Liver (tissue), 9 donors: ENCODE results near the gene RAPGEF4. TPM values are rescaled to one million over a fixed set of nuclear protein-coding genes. Genes with fewer than 3 reads are reported as not detected.

Experiments
- DNase-seq: peaks from one replicate; pipeline ENCODE4 v3.0.0-alpha.2; 2017; ENCODE audit warnings: low spot score
- H3K27ac ChIP-seq, 2 donors: one replicate each; pipeline ENCODE4 v1.7.0; 2013; ENCODE audit warnings: inconsistent platforms in 2 of 2, low read length in 2 of 2, control low read depth in 1 of 2, low read depth in 1 of 2, mild to moderate bottlenecking in 1 of 2
- H3K27me3 ChIP-seq, 4 donors: one replicate each; pipeline versions ENCODE4 v1.6.1 to v1.7.0; 2013; ENCODE audit warnings: low read length in 3 of 4, inconsistent platforms in 1 of 4, mild to moderate bottlenecking in 1 of 4, moderate library complexity in 1 of 4; ENCODE audit not compliant: control insufficient read depth in 4 of 4, insufficient read depth in 4 of 4
- H3K36me3 ChIP-seq, 4 donors: one replicate each; pipeline versions ENCODE4 v1.6.1 to v1.7.0; 2013; ENCODE audit warnings: low read length in 3 of 4, mild to moderate bottlenecking in 3 of 4, low read depth in 1 of 4, moderate library complexity in 1 of 4; ENCODE audit not compliant: control insufficient read depth in 4 of 4, insufficient read depth in 3 of 4
- H3K4me1 ChIP-seq, 4 donors: one replicate each; pipeline versions ENCODE4 v1.6.1 to v1.7.0; 2013; ENCODE audit warnings: low read length in 3 of 4, mild to moderate bottlenecking in 3 of 4, moderate library complexity in 1 of 4; ENCODE audit not compliant: control insufficient read depth in 4 of 4, insufficient read depth in 4 of 4
- H3K4me3 ChIP-seq, 3 donors: one replicate each; pipeline versions ENCODE4 v1.6.1 to v1.7.0; 2013; ENCODE audit warnings: low read length in 3 of 3, control low read depth in 1 of 3, low read depth in 1 of 3, mild to moderate bottlenecking in 1 of 3
- H3K9ac ChIP-seq, 2 donors: one replicate each; pipeline ENCODE4 v1.7.0; 2013; ENCODE audit warnings: low read length in 2 of 2, mild to moderate bottlenecking in 2 of 2, moderate library complexity in 2 of 2, control low read depth in 1 of 2, low read depth in 1 of 2
- H3K9me3 ChIP-seq, 4 donors: one replicate each; pipeline versions ENCODE4 v1.6.1 to v1.7.0; 2013; ENCODE audit warnings: low read length in 3 of 4; ENCODE audit not compliant: control insufficient read depth in 4 of 4
- ATF3 ChIP-seq: IDR thresholded peaks from 2 replicates; pipeline ENCODE4 v1.6.1; 2016; ENCODE audit warnings: antibody characterized with exemption
- CTCF ChIP-seq: fragments of 150-350 bp; IDR thresholded peaks from 2 replicates; pipeline ENCODE4 v1.5.1; 2017; ENCODE audit warnings: improper control_type of control experiment, low read depth, low read length; ENCODE audit not compliant: missing input control
- EGR1 ChIP-seq, 2 donors: IDR thresholded peaks; 2 replicates each; pipeline ENCODE4 v1.6.1; 2016 to 2018; ENCODE audit warnings: antibody characterized with exemption in 2 of 2, low read depth in 2 of 2
- FOXA1 ChIP-seq: IDR thresholded peaks from 2 replicates; pipeline ENCODE4 v1.6.1; 2016; ENCODE audit warnings: antibody characterized with exemption
- FOXA2 ChIP-seq: IDR thresholded peaks from 2 replicates; pipeline ENCODE4 v1.6.1; 2016; ENCODE audit warnings: antibody characterized with exemption
- GABPA ChIP-seq, 2 donors: IDR thresholded peaks in 1 of 2; conservative IDR thresholded peaks in 1 of 2; 2 replicates each; pipeline ENCODE4 v1.6.1; 2016; ENCODE audit warnings: antibody characterized with exemption in 2 of 2, mild to moderate bottlenecking in 1 of 2, moderate library complexity in 1 of 2
- HNF4A ChIP-seq, 2 donors: conservative IDR thresholded peaks; 2 replicates each; pipeline ENCODE4 v1.6.1; 2016; ENCODE audit warnings: antibody characterized with exemption in 2 of 2, mild to moderate bottlenecking in 2 of 2
- HNF4G ChIP-seq: IDR thresholded peaks from 2 replicates; pipeline ENCODE4 v1.6.1; 2016; ENCODE audit warnings: antibody characterized with exemption
- JUND ChIP-seq, 2 donors: IDR thresholded peaks; 2 replicates each; pipeline ENCODE4 v1.6.1; 2016; ENCODE audit warnings: antibody characterized with exemption in 2 of 2
- MAX ChIP-seq: IDR thresholded peaks from 2 replicates; pipeline ENCODE4 v1.6.1; 2016; ENCODE audit warnings: antibody characterized with exemption
- NR2F2 ChIP-seq: IDR thresholded peaks from 2 replicates; pipeline ENCODE4 v1.6.1; 2016; ENCODE audit warnings: antibody characterized with exemption
- RAD21 ChIP-seq, 2 donors: IDR thresholded peaks; 2 replicates each; pipeline ENCODE4 v1.6.1; 2016; ENCODE audit warnings: antibody characterized with exemption in 2 of 2, mild to moderate bottlenecking in 2 of 2
- REST ChIP-seq: IDR thresholded peaks from 2 replicates; pipeline ENCODE4 v1.6.1; 2016; ENCODE audit warnings: antibody characterized with exemption, mild to moderate bottlenecking
- RXRA ChIP-seq, 2 donors: IDR thresholded peaks; 2 replicates each; pipeline ENCODE4 v1.6.1; 2017 to 2018; ENCODE audit warnings: antibody characterized with exemption in 2 of 2, mild to moderate bottlenecking in 1 of 2
- SP1 ChIP-seq: IDR thresholded peaks from 2 replicates; pipeline ENCODE4 v1.6.1; 2018; ENCODE audit warnings: antibody characterized with exemption, mild to moderate bottlenecking
- TAF1 ChIP-seq: conservative IDR thresholded peaks from 2 replicates; pipeline ENCODE4 v1.6.1; 2016; ENCODE audit warnings: antibody characterized with exemption, mild to moderate bottlenecking
- YY1 ChIP-seq: IDR thresholded peaks from 2 replicates; pipeline ENCODE4 v1.6.1; 2016; ENCODE audit warnings: antibody characterized with exemption, mild to moderate bottlenecking
- ZBTB33 ChIP-seq: IDR thresholded peaks from 2 replicates; pipeline ENCODE4 v1.6.1; 2016; ENCODE audit warnings: antibody characterized with exemption
- WGBS: extraction: QIAGEN DNeasy Blood & Tissue Kit; methylation state at CpG from one replicate; pipeline ENCODE4 v1.1.7; 2013; 5-methylcytosine and 5-hydroxymethylcytosine counted together
- polyA plus RNA-seq, 2 donors: library from polyadenylated mRNA; stranded (reverse) in 1 of 2; unstranded in 1 of 2; fragments of 200-250 nt in 1 of 2; fragments of >200 nt in 1 of 2; fragmentation: Nextera tagmentation in 1 of 2; extraction: Ambion mirVana in 1 of 2; gene quantifications; one replicate each; pipeline versions ENCODE4 v1.2.1 to v1.2.3, GENCODE V29; 2013 to 2015
- total RNA-seq, 2 donors: library from RNA; depleted of rRNA; stranded (reverse); fragments of >200 nt; gene quantifications; one replicate each; pipeline ENCODE4 v1.2.3, GENCODE V29; 2014
- donor health status: healthy.
- donor health status: healthy.
- donor health status: healthy.
- donor health status: healthy.
- donor health status: healthy.

The RAPGEF4 gene
- total and polyA plus RNA-seq, 4 donors: 1.5 to 18.2 (median 8.3) TPM

- Histone ChIP-seq H3K36me3 (peaks cover 0 to 2% (median 0%) of the 10 kb centered on the region in 4 donors), H3K9me3 (no peaks in the 10 kb centered on the region), H3K9ac (no peak overlapping the region), H3K4me1 (no peaks in the 10 kb centered on the region), H3K4me3 (no peak overlapping the region), H3K27ac (no peak overlapping the region), H3K27me3 (no peaks in the 10 kb centered on the region)
- WGBS: 91% methylated on average over 3 of the region's 3 CpGs
- TF ChIP-seq RXRA (IDR thresholded peaks at IDR 0.05) (no peak), MAX (no peak), ZBTB33 (no peak), TAF1 (no peak), RAD21 (IDR thresholded peaks at IDR 0.05) (no peak), CTCF (no peak), HNF4A (conservative IDR thresholded peaks at IDR 0.05) (no peak), FOXA2 (no peak), REST (no peak), SP1 (no peak), HNF4G (no peak), GABPA (IDR thresholded peaks at IDR 0.05 in 1 of 2, conservative IDR thresholded peaks at IDR 0.05 in 1 of 2) (no peak), YY1 (no peak), ATF3 (no peak), JUND (IDR thresholded peaks at IDR 0.05) (no peak), EGR1 (IDR thresholded peaks at IDR 0.05; ENCODE audit: low read depth in 2 of 2) (no peak), FOXA1 (no peak), NR2F2 (no peak)
- DNase-seq: no peak
These were observed 273.1 kb downstream of the RAPGEF4 start for GRCh38 chr2:173008786-173009185.

GRCh38 chr2:173010233-173010632 is 274.6 kb downstream of the RAPGEF4 start:
- peaks cover 0 to 2% (median 0%) of the 10 kb centered on the region in 4 donors for H3K36me3 ChIP-seq
- no peak overlapping the region for H3K9ac ChIP-seq
- no peaks in the 10 kb centered on the region for H3K27me3 ChIP-seq
- WGBS: 84% methylated on average over 1 of the region's 1 CpG
- H3K27ac ChIP-seq: no peak overlapping the region
- H3K9me3 ChIP-seq: no peaks in the 10 kb centered on the region
- no peaks in the 10 kb centered on the region for H3K4me1 ChIP-seq
- H3K4me3 ChIP-seq: no peak overlapping the region
- DNase-seq: no peak
- TF ChIP-seq NR2F2: no peak
- no peak for TF ChIP-seq HNF4A (conservative IDR thresholded peaks at IDR 0.05)
- no peak for TF ChIP-seq RAD21 (IDR thresholded peaks at IDR 0.05)
- TF ChIP-seq EGR1 (IDR thresholded peaks at IDR 0.05; ENCODE audit: low read depth in 2 of 2): no peak
- TF ChIP-seq FOXA2: no peak
- TF ChIP-seq TAF1: no peak
- no peak for TF ChIP-seq RXRA (IDR thresholded peaks at IDR 0.05)
- TF ChIP-seq SP1: no peak
- no peak for TF ChIP-seq ATF3
- TF ChIP-seq FOXA1: no peak
- no peak for TF ChIP-seq HNF4G
- TF ChIP-seq ZBTB33: no peak
- TF ChIP-seq YY1: no peak
- TF ChIP-seq REST: no peak
